Fibroblast of villous mesenchyme (primary cell): Measurements from ENCODE around the gene STXBP4. TPM values are rescaled to one million over a fixed set of nuclear protein-coding genes. Genes with fewer than 3 reads are reported as not detected.

Experiments
- DNase-seq: peaks from one replicate; pipeline ENCODE4 v3.0.0-alpha.2; 2010; ENCODE audit warnings: low read depth
- H3K4me3 ChIP-seq: 2 replicates; pipeline ENCODE4 v1.5.1; 2011; ENCODE audit warnings: low read depth, mild to moderate bottlenecking, low read length
- total RNA-seq: library from RNA; depleted of rRNA; stranded (reverse); fragments of >200 nt; gene quantifications from 2 replicates; pipeline ENCODE4 v1.2.3, GENCODE V29; 2012
- TF ChIP-seq, protein P1 (sequence below): IDR thresholded peaks from 2 replicates; pipeline ENCODE4 v1.5.1; 2012; ENCODE audit warnings: low read depth, mild to moderate bottlenecking, low read length; ENCODE audit not compliant: insufficient read depth

Gene STXBP4
- total RNA-seq, 1 donor = 16.8 TPM

DNA sequence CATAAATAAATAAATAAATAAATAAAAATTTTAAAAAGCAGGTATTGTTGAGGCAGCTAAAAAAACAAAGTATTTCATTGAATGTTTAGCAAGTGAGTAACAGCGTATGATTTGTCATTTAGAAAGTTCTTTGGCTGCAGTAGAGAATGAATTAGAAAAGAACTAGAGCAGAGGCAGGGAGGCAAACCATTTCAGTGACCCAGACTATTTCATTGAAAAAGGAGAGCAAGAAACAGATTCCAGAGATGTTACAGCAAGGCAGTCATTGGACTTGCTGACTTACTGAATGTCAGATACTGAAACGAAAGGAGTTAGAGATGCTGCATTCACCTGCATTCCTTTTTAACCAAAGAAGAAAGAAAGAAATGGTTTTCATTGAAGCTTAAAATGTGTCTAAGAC, 190.7 kb downstream of the STXBP4 start:
- TF ChIP-seq, protein P1, sequence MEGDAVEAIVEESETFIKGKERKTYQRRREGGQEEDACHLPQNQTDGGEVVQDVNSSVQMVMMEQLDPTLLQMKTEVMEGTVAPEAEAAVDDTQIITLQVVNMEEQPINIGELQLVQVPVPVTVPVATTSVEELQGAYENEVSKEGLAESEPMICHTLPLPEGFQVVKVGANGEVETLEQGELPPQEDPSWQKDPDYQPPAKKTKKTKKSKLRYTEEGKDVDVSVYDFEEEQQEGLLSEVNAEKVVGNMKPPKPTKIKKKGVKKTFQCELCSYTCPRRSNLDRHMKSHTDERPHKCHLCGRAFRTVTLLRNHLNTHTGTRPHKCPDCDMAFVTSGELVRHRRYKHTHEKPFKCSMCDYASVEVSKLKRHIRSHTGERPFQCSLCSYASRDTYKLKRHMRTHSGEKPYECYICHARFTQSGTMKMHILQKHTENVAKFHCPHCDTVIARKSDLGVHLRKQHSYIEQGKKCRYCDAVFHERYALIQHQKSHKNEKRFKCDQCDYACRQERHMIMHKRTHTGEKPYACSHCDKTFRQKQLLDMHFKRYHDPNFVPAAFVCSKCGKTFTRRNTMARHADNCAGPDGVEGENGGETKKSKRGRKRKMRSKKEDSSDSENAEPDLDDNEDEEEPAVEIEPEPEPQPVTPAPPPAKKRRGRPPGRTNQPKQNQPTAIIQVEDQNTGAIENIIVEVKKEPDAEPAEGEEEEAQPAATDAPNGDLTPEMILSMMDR = no peak
- DNase-seq = no peak

DNA sequence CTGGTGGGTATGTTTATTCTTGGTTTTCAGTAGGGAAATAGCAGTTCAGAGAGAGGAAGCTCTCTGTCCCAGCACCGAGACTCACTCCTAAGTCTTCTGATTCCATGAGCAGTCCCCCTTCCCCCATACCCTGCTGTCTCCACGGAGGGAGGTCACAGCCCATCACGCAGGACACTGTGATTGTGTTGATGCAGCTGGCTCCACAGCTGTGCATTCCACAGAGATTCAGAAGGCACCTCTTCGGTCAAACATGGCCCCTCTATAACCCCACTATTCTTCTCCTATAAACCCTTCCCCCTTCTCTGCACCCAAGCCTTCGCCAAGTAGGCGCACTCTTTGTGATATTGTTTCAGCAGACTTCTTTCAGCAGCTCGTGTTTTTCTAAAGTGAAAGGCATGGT, 191.9 kb downstream of the STXBP4 start:
- DNase-seq = no peak
- TF ChIP-seq, protein P1 = no peak
- no peak overlapping the region for H3K4me3 ChIP-seq

More for the DNA sequence above, 190.7 kb downstream of the STXBP4 start:
- no peak overlapping the region for H3K4me3 ChIP-seq

DNA sequence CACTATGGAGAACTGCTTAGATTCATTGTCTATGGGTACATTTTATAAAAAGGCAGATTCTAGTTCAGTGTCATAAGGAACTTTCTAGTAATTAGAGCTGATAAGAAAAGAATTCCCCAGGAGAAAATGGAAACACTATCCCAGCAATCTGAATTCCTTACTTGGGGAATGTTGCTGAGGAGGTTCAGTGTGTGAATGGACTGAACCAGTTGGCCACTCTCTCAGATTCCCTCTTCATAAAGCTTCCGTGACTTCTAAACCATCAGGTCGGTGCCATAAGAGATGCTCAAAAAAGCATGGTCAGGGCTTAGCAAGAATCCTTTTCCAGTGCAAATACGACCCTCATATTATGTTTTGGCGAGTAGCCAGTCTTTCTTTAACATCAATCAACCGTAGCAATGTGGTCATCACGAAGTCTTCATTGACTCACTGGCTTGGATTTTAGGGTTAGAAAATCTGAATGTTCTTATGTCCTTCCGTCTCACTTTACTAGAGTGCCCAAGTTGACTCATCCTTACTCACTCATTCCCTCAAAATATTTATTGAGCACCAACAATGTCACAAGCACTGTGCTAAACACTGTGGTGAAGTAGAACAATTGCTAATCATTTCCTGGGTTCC, 193.5 kb downstream of the STXBP4 start:
- peak; percentile 48 for DNase-seq
- H3K4me3 ChIP-seq = no peak overlapping the region
- TF ChIP-seq, protein P1 = no peak

DNA sequence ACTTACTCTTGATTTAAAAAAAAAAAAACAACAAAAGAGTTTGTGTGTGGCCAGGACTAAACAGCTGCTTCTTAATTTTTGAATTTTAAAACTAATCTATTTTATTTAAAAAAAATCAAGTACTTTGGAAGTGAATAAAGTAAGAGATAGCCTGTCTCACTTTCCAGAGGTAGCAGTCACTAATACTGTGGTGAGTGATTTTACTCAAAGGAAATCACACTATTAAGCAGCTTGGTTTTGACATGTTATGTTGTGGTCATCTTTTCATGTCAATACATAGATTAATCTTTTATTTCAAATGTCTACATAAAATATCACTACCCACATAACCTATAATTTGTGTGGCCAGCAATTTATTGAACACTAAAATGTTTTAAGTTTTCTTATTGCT, 194.0 kb downstream of the STXBP4 start:
- H3K4me3 ChIP-seq = no peak overlapping the region
- TF ChIP-seq, protein P1 = no peak

DNA sequence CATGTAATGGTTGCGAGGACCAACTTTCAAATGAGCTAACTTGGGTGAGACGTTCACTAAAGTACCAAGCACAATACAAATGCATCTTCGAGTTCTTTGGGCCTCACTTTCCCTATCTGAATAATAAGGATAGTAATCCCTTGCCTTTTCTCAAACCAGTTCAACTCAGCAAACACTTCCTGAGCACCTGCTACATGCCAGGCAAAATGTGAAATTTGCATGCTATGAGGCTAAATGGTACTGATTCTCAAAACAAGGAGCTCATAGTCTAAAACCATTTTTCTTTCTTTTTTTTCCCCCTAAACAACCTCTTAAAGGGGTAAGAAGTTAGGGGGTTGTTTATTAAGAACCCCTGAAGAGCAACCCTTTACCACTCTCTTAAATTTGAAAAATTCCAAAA, 194.8 kb downstream of the STXBP4 start:
- TF ChIP-seq, protein P1 = no peak
- DNase-seq = no peak
- H3K4me3 ChIP-seq = no peak overlapping the region

More for the DNA sequence above, 194.0 kb downstream of the STXBP4 start:
- no peak for DNase-seq

DNA sequence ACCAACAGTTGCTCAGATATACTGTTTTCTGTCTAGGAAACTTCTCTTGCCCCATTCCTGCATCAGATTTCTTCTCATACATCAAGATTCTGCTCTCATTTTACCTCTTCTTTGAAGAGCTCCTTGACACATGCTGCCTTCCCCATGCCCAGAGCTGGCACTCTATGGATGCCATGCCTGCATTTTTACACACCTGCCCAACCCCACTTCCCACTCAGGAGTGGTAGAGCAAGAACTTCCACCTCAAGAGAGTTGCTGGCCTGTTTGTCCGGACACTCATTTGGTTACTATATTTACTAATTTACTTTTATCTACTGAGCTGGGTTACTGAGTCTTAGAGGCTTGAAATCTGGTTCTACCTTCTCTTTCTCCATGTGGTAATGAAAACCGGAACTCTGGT, 197.9 kb downstream of the STXBP4 start:
- DNase-seq = no peak
- TF ChIP-seq, protein P1 = no peak
- no peak overlapping the region for H3K4me3 ChIP-seq
